ENCODE results near the gene NYNRIN. TPM values are rescaled to one million over a fixed set of nuclear protein-coding genes. Genes with fewer than 3 reads are reported as not detected.

NYNRIN gene
- total and polyA plus RNA-seq, 5 donors = 5.1 to 12.0 (median 9.4) TPM

- DNase-seq (peak in 2 of 3 donors; percentile 65 to 76), ATAC-seq (no peak)
- H3K9me3 ChIP-seq (ENCODE audit: control insufficient read depth, low read length) = no peaks in the 10 kb centered on the region
- H3K4me1 ChIP-seq (ENCODE audit: control insufficient read depth, insufficient read depth, low read length) = no peaks in the 10 kb centered on the region
- WGBS = 90% methylated on average over 18 of the region's 18 CpGs
- no peaks in the 10 kb centered on the region for H3K27me3 ChIP-seq (ENCODE audit: control insufficient read depth, insufficient read depth)
- no peak overlapping the region for H3K4me3 ChIP-seq (ENCODE audit: low read length)
- H3K27ac ChIP-seq (ENCODE audit: low read length) = peak overlapping the region; percentile 92
- intact Hi-C loops (cut with DNase I) = loop anchor here in 1 of 4 donors (2.0 kb wide), 1 partner anchor 96 kb away; no protein-coding TSS in a partner anchor
Observed at GRCh38 chr14:24428628-24429394, 30.0 kb downstream of the NYNRIN start.

GRCh38 chr14:24429395-24430142 lies 30.8 kb downstream of the NYNRIN start, which contains the start of the genes CBLN3 and KHNYN:
TSS of gene CBLN3 (minus strand) at chr14:24429668. CDS start at chr14:24429054, 614 bp downstream.
TSS of gene KHNYN (plus strand) at chr14:24429954. CDS start at chr14:24430731, 777 bp downstream.
- WGBS = 4% methylated on average over 57 of the region's 57 CpGs
- intact Hi-C loops (cut with DNase I) = loop anchor here (2.0 to 10.0 kb wide), 4 partner anchors 62 to 97 kb away; partner anchors contain the start of gene NFATC4 (in 3 of the 4)
- DNase-seq (peak; percentile 94 to 96 (median 96)), ATAC-seq (peak; percentile 85 to 90)
- Histone ChIP-seq H3K27me3 (ENCODE audit: control insufficient read depth, insufficient read depth) (no peaks in the 10 kb centered on the region), H3K4me1 (ENCODE audit: control insufficient read depth, insufficient read depth, low read length) (no peaks in the 10 kb centered on the region), H3K27ac (ENCODE audit: low read length) (peak within 1 kb of the TSS; percentile 92), H3K9me3 (ENCODE audit: control insufficient read depth, low read length) (no peaks in the 10 kb centered on the region), H3K4me3 (ENCODE audit: low read length) (peak within 1 kb of the TSS; percentile 78)

GRCh38 chr14:24430143-24430681 lies 31.4 kb downstream of the NYNRIN start:
- H3K27me3 ChIP-seq (ENCODE audit: control insufficient read depth, insufficient read depth) = no peaks in the 10 kb centered on the region
- no peaks in the 10 kb centered on the region for H3K4me1 ChIP-seq (ENCODE audit: control insufficient read depth, insufficient read depth, low read length)
- no peaks in the 10 kb centered on the region for H3K9me3 ChIP-seq (ENCODE audit: control insufficient read depth, low read length)
- H3K27ac ChIP-seq (ENCODE audit: low read length) = peak overlapping the region; percentile 92
- DNase-seq = peak; percentile 91 to 96 (median 95)
- intact Hi-C loops (cut with DNase I) = loop anchor here (2.0 to 10.0 kb wide), 4 partner anchors 63 to 97 kb away; partner anchors contain the start of gene NFATC4 (in 3 of the 4)
- under 1% methylated on average over 28 of the region's 28 CpGs for WGBS
- ATAC-seq = peak; percentile 86 to 89
- peak overlapping the region; percentile 78 for H3K4me3 ChIP-seq (ENCODE audit: low read length)

- Histone ChIP-seq H3K4me1 (ENCODE audit: control insufficient read depth, insufficient read depth, low read length) (no peaks in the 10 kb centered on the region), H3K27ac (ENCODE audit: low read length) (peak overlapping the region; percentile 92), H3K4me3 (ENCODE audit: low read length) (peak overlapping the region; percentile 78), H3K9me3 (ENCODE audit: control insufficient read depth, low read length) (no peaks in the 10 kb centered on the region), H3K27me3 (ENCODE audit: control insufficient read depth, insufficient read depth) (no peaks in the 10 kb centered on the region)
- intact Hi-C loops (cut with DNase I) = loop anchor here (2.0 to 10.0 kb wide), 4 partner anchors 64 to 98 kb away; partner anchors contain the start of gene NFATC4 (in 3 of the 4)
- peak; percentile 11 to 58 for ATAC-seq
- 11% methylated on average over 19 of the region's 19 CpGs for WGBS
- DNase-seq = peak; percentile 66 to 80 (median 76)
Observed at GRCh38 chr14:24430682-24431568, 32.1 kb downstream of the NYNRIN start.

- no peaks in the 10 kb centered on the region for H3K4me1 ChIP-seq (ENCODE audit: control insufficient read depth, insufficient read depth, low read length)
- no peak overlapping the region for H3K4me3 ChIP-seq (ENCODE audit: low read length)
- ATAC-seq (peak; percentile 70 to 75), DNase-seq (peak; percentile 94 to 96 (median 95))
- no peaks in the 10 kb centered on the region for H3K9me3 ChIP-seq (ENCODE audit: control insufficient read depth, low read length)
- no peak overlapping the region for H3K27ac ChIP-seq (ENCODE audit: low read length)
- WGBS = 35% methylated on average over 15 of the region's 15 CpGs
- intact Hi-C loops (cut with DNase I) = loop anchor here (2.0 to 10.0 kb wide), 4 partner anchors 64 to 99 kb away; partner anchors contain the start of gene NFATC4 (in 3 of the 4)
- H3K27me3 ChIP-seq (ENCODE audit: control insufficient read depth, insufficient read depth) = no peaks in the 10 kb centered on the region
Observed at GRCh38 chr14:24431569-24432258, 32.9 kb downstream of the NYNRIN start.

- Histone ChIP-seq H3K27ac (ENCODE audit: low read length) (no peak overlapping the region), H3K4me1 (ENCODE audit: control insufficient read depth, insufficient read depth, low read length) (no peaks in the 10 kb centered on the region), H3K27me3 (ENCODE audit: control insufficient read depth, insufficient read depth) (no peaks in the 10 kb centered on the region), H3K9me3 (ENCODE audit: control insufficient read depth, low read length) (no peaks in the 10 kb centered on the region), H3K4me3 (ENCODE audit: low read length) (no peak overlapping the region)
- peak in 2 of 3 donors; percentile 63 to 75 for DNase-seq
- no peak for ATAC-seq
- intact Hi-C loops (cut with DNase I) = loop anchor here in 3 of 4 donors (5.0 to 10.0 kb wide), 2 partner anchors 65 to 68 kb away; partner anchors contain the start of gene NFATC4 (in 3 of the 3)
- 79% methylated on average over 24 of the region's 24 CpGs for WGBS
Observed at GRCh38 chr14:24432259-24433131, 33.7 kb downstream of the NYNRIN start.

GRCh38 chr14:24434036-24434435 lies 35.2 kb downstream of the NYNRIN start:
- DNase-seq = no peak
- intact Hi-C loops (cut with DNase I) = loop anchor here in 3 of 4 donors (5.0 to 10.0 kb wide), 2 partner anchors 67 to 69 kb away; partner anchors contain the start of gene NFATC4 (in 3 of the 3)
- no peaks in the 10 kb centered on the region for H3K4me1 ChIP-seq (ENCODE audit: control insufficient read depth, insufficient read depth, low read length)

GRCh38 chr14:24434676-24435075 lies 35.9 kb downstream of the NYNRIN start:
- DNase-seq (no peak), ATAC-seq (no peak)
- Histone ChIP-seq H3K27me3 (ENCODE audit: control insufficient read depth, insufficient read depth) (no peaks in the 10 kb centered on the region), H3K4me1 (ENCODE audit: control insufficient read depth, insufficient read depth, low read length) (no peaks in the 10 kb centered on the region), H3K9me3 (ENCODE audit: control insufficient read depth, low read length) (no peaks in the 10 kb centered on the region), H3K27ac (ENCODE audit: low read length) (no peak overlapping the region), H3K4me3 (ENCODE audit: low read length) (no peak overlapping the region)
- intact Hi-C loops (cut with DNase I) = loop anchor here in 3 of 4 donors (5.0 to 10.0 kb wide), 3 partner anchors 67 to 102 kb away; partner anchors contain the start of gene NFATC4 (in 3 of the 3)
- 80% methylated on average over 3 of the region's 3 CpGs for WGBS

More at GRCh38 chr14:24434036-24434435, 35.2 kb downstream of the NYNRIN start:
- no peak overlapping the region for H3K4me3 ChIP-seq (ENCODE audit: low read length)
- H3K27ac ChIP-seq (ENCODE audit: low read length) = no peak overlapping the region
- no peak for ATAC-seq
- no peaks in the 10 kb centered on the region for H3K9me3 ChIP-seq (ENCODE audit: control insufficient read depth, low read length)
- WGBS = 79% methylated on average over 7 of the region's 7 CpGs
- H3K27me3 ChIP-seq (ENCODE audit: control insufficient read depth, insufficient read depth) = no peaks in the 10 kb centered on the region
